WTC11 (cell line): ENCODE data around the gene SMYD5.

Experiments used
- CBFB ChIP-seq: sonication (generic); formaldehyde crosslinking; IDR thresholded peaks from 2 replicates; pipeline ENCODE4 v1.8.1; 2022; ENCODE audit warnings: mild to moderate bottlenecking, low read depth, missing genetic modification reagents
- FOXP1 ChIP-seq: sonication (generic); formaldehyde crosslinking; IDR thresholded peaks from 2 replicates; pipeline ENCODE4 v1.8.0; 2022; ENCODE audit warnings: missing genetic modification reagents, mild to moderate bottlenecking, moderate library complexity, borderline replicate concordance
- NFYB ChIP-seq: sonication (generic); formaldehyde crosslinking; conservative IDR thresholded peaks from 2 replicates; pipeline ENCODE4 v1.8.0; 2022; ENCODE audit warnings: low read depth, missing genetic modification reagents
- SP1 ChIP-seq: sonication (generic); formaldehyde crosslinking; conservative IDR thresholded peaks from 2 replicates; pipeline ENCODE4 v1.8.1; 2022; ENCODE audit warnings: missing genetic modification reagents
- TEAD4 ChIP-seq: sonication (generic); formaldehyde crosslinking; IDR thresholded peaks from 2 replicates; pipeline ENCODE4 v1.8.0; 2022; ENCODE audit warnings: mild to moderate bottlenecking, missing genetic modification reagents
- TP53 ChIP-seq: sonication (generic); formaldehyde crosslinking; IDR thresholded peaks from 2 replicates; pipeline ENCODE4 v1.8.1; 2023; ENCODE audit warnings: mild to moderate bottlenecking, missing genetic modification reagents
- ZNF121 ChIP-seq: sonication (generic); formaldehyde crosslinking; IDR thresholded peaks from 2 replicates; pipeline ENCODE4 v1.8.0; 2023; ENCODE audit warnings: missing genetic modification reagents
- ZNF317 ChIP-seq: sonication (generic); formaldehyde crosslinking; IDR thresholded peaks from 2 replicates; pipeline ENCODE4 v1.8.1; 2023; ENCODE audit warnings: low read depth, mild to moderate bottlenecking, moderate library complexity, missing genetic modification reagents, borderline replicate concordance
- TF ChIP-seq, protein P1 (sequence below): fragments of 200-600 bp; IDR thresholded peaks from 2 replicates; pipeline ENCODE4 v1.8.0; 2022; ENCODE audit warnings: antibody characterized with exemption
- TF ChIP-seq, protein P2 (sequence below): sonication (generic); formaldehyde crosslinking; IDR thresholded peaks from 2 replicates; pipeline ENCODE4 v1.8.1; 2023; ENCODE audit warnings: mild to moderate bottlenecking, missing genetic modification reagents, moderate library complexity
- TF ChIP-seq, protein P3 (sequence below): sonication (generic); formaldehyde crosslinking; IDR thresholded peaks from 2 replicates; pipeline ENCODE4 v1.8.0; 2023; ENCODE audit warnings: missing genetic modification reagents, mild to moderate bottlenecking, borderline replicate concordance
- TF ChIP-seq, protein P4 (sequence below): sonication (generic); formaldehyde crosslinking; conservative IDR thresholded peaks from 2 replicates; pipeline ENCODE4 v1.8.1; 2023; ENCODE audit warnings: mild to moderate bottlenecking, low read depth, missing genetic modification reagents, moderate library complexity
- TF ChIP-seq, protein P5 (sequence below): sonication (generic); formaldehyde crosslinking; IDR thresholded peaks from 2 replicates; pipeline ENCODE4 v1.8.0; 2022; ENCODE audit warnings: missing genetic modification reagents
- TF ChIP-seq, protein P6 (sequence below): sonication (generic); formaldehyde crosslinking; conservative IDR thresholded peaks from 2 replicates; pipeline ENCODE4 v1.8.1; 2022; ENCODE audit warnings: mild to moderate bottlenecking, missing genetic modification reagents

DNA sequence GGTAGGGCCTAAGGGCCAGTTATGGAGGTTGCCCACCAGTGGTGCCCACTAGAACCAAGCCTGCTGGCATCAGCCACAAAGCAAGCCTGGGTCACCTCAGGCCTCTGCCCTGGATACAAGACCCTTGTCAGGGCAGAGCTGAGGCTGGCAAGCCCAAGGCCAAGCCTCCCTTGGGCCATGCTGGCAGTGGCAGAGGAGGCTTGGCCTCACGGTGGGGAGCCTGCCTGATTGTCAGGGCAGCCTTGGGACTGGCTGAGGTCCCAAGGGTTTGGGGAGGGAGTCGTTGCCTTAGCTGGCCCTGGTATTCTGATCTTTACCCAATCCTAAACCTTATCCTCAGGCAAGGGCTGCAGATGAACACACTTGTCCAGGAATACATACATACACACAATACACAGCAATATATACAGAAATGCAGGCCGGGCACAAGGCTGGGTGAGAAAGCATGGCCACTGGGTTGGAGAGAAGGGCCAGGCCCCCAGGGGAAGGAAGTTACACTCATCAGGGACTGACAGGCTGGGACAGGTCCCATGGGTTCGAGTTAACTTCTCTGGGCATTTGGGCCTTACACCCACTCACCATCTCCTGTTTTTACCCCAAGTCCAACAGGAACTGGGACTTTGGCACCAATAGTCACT is 41.1 kb downstream of the SMYD5 start:
- TF ChIP-seq, protein P1, sequence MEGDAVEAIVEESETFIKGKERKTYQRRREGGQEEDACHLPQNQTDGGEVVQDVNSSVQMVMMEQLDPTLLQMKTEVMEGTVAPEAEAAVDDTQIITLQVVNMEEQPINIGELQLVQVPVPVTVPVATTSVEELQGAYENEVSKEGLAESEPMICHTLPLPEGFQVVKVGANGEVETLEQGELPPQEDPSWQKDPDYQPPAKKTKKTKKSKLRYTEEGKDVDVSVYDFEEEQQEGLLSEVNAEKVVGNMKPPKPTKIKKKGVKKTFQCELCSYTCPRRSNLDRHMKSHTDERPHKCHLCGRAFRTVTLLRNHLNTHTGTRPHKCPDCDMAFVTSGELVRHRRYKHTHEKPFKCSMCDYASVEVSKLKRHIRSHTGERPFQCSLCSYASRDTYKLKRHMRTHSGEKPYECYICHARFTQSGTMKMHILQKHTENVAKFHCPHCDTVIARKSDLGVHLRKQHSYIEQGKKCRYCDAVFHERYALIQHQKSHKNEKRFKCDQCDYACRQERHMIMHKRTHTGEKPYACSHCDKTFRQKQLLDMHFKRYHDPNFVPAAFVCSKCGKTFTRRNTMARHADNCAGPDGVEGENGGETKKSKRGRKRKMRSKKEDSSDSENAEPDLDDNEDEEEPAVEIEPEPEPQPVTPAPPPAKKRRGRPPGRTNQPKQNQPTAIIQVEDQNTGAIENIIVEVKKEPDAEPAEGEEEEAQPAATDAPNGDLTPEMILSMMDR: no peak
- TF ChIP-seq ZNF121 (CRISPR knock-in tag) (no peak; the same call in 1 of the 2 replicates), TP53 (CRISPR knock-in tag) (no peak), CBFB (no peak), SP1 (CRISPR knock-in tag) (no peak), TEAD4 (CRISPR knock-in tag) (no peak), FOXP1 (CRISPR knock-in tag) (no peak), ZNF317 (no peak), NFYB (CRISPR knock-in tag) (no peak)
- TF ChIP-seq, protein P2, sequence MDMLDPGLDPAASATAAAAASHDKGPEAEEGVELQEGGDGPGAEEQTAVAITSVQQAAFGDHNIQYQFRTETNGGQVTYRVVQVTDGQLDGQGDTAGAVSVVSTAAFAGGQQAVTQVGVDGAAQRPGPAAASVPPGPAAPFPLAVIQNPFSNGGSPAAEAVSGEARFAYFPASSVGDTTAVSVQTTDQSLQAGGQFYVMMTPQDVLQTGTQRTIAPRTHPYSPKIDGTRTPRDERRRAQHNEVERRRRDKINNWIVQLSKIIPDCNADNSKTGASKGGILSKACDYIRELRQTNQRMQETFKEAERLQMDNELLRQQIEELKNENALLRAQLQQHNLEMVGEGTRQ: no peak
- TF ChIP-seq, protein P3, sequence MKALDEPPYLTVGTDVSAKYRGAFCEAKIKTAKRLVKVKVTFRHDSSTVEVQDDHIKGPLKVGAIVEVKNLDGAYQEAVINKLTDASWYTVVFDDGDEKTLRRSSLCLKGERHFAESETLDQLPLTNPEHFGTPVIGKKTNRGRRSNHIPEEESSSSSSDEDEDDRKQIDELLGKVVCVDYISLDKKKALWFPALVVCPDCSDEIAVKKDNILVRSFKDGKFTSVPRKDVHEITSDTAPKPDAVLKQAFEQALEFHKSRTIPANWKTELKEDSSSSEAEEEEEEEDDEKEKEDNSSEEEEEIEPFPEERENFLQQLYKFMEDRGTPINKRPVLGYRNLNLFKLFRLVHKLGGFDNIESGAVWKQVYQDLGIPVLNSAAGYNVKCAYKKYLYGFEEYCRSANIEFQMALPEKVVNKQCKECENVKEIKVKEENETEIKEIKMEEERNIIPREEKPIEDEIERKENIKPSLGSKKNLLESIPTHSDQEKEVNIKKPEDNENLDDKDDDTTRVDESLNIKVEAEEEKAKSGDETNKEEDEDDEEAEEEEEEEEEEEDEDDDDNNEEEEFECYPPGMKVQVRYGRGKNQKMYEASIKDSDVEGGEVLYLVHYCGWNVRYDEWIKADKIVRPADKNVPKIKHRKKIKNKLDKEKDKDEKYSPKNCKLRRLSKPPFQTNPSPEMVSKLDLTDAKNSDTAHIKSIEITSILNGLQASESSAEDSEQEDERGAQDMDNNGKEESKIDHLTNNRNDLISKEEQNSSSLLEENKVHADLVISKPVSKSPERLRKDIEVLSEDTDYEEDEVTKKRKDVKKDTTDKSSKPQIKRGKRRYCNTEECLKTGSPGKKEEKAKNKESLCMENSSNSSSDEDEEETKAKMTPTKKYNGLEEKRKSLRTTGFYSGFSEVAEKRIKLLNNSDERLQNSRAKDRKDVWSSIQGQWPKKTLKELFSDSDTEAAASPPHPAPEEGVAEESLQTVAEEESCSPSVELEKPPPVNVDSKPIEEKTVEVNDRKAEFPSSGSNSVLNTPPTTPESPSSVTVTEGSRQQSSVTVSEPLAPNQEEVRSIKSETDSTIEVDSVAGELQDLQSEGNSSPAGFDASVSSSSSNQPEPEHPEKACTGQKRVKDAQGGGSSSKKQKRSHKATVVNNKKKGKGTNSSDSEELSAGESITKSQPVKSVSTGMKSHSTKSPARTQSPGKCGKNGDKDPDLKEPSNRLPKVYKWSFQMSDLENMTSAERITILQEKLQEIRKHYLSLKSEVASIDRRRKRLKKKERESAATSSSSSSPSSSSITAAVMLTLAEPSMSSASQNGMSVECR (CRISPR knock-in tag): no peak
- TF ChIP-seq, protein P4, sequence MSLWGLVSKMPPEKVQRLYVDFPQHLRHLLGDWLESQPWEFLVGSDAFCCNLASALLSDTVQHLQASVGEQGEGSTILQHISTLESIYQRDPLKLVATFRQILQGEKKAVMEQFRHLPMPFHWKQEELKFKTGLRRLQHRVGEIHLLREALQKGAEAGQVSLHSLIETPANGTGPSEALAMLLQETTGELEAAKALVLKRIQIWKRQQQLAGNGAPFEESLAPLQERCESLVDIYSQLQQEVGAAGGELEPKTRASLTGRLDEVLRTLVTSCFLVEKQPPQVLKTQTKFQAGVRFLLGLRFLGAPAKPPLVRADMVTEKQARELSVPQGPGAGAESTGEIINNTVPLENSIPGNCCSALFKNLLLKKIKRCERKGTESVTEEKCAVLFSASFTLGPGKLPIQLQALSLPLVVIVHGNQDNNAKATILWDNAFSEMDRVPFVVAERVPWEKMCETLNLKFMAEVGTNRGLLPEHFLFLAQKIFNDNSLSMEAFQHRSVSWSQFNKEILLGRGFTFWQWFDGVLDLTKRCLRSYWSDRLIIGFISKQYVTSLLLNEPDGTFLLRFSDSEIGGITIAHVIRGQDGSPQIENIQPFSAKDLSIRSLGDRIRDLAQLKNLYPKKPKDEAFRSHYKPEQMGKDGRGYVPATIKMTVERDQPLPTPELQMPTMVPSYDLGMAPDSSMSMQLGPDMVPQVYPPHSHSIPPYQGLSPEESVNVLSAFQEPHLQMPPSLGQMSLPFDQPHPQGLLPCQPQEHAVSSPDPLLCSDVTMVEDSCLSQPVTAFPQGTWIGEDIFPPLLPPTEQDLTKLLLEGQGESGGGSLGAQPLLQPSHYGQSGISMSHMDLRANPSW (CRISPR knock-in tag): no peak
- TF ChIP-seq, protein P5, sequence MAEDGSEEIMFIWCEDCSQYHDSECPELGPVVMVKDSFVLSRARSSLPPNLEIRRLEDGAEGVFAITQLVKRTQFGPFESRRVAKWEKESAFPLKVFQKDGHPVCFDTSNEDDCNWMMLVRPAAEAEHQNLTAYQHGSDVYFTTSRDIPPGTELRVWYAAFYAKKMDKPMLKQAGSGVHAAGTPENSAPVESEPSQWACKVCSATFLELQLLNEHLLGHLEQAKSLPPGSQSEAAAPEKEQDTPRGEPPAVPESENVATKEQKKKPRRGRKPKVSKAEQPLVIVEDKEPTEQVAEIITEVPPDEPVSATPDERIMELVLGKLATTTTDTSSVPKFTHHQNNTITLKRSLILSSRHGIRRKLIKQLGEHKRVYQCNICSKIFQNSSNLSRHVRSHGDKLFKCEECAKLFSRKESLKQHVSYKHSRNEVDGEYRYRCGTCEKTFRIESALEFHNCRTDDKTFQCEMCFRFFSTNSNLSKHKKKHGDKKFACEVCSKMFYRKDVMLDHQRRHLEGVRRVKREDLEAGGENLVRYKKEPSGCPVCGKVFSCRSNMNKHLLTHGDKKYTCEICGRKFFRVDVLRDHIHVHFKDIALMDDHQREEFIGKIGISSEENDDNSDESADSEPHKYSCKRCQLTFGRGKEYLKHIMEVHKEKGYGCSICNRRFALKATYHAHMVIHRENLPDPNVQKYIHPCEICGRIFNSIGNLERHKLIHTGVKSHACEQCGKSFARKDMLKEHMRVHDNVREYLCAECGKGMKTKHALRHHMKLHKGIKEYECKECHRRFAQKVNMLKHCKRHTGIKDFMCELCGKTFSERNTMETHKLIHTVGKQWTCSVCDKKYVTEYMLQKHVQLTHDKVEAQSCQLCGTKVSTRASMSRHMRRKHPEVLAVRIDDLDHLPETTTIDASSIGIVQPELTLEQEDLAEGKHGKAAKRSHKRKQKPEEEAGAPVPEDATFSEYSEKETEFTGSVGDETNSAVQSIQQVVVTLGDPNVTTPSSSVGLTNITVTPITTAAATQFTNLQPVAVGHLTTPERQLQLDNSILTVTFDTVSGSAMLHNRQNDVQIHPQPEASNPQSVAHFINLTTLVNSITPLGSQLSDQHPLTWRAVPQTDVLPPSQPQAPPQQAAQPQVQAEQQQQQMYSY (CRISPR knock-in tag): no peak
- TF ChIP-seq, protein P6, sequence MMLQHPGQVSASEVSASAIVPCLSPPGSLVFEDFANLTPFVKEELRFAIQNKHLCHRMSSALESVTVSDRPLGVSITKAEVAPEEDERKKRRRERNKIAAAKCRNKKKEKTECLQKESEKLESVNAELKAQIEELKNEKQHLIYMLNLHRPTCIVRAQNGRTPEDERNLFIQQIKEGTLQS (CRISPR knock-in tag): no peak
